RWPE2 (cell line): ENCODE measurements around the gene BUD13.

Source experiments
- ATAC-seq: fragments of 200-7000 bp; cut with Tn5 transposase; 3 replicates; pipeline ENCODE4 v1.9.1; 2021; ENCODE audit warnings: low read depth
- DNase-seq: peaks from one replicate; pipeline ENCODE4 v3.0.0-alpha.2; 2020; ENCODE audit warnings: low spot score
- H3K27ac ChIP-seq: fragments of 450-650 bp; 2 replicates; pipeline ENCODE4 v1.5.1; 2017; ENCODE audit warnings: mild to moderate bottlenecking; ENCODE audit not compliant: poor library complexity, severe bottlenecking
- H3K27me3 ChIP-seq: fragments of 250-450 bp; sonication (Bioruptor Pico); 2 replicates; pipeline ENCODE4 v1.5.1; 2021; ENCODE audit warnings: mild to moderate bottlenecking, moderate library complexity; ENCODE audit not compliant: insufficient read depth, poor library complexity, severe bottlenecking
- H3K36me3 ChIP-seq: fragments of 250-450 bp; sonication (Bioruptor Pico); 2 replicates; pipeline ENCODE4 v1.5.1; 2020; ENCODE audit warnings: low read depth, mild to moderate bottlenecking, moderate library complexity
- H3K4me1 ChIP-seq: fragments of 250-450 bp; sonication (Bioruptor Pico); 2 replicates; pipeline ENCODE4 v1.5.1; 2021; ENCODE audit warnings: mild to moderate bottlenecking, moderate library complexity; ENCODE audit not compliant: insufficient read depth, poor library complexity, severe bottlenecking
- H3K4me3 ChIP-seq: fragments of 250-450 bp; sonication (Bioruptor Pico); 2 replicates; pipeline ENCODE4 v1.5.1; 2021; ENCODE audit warnings: mild to moderate bottlenecking, moderate library complexity; ENCODE audit not compliant: severe bottlenecking
- H3K9me3 ChIP-seq: fragments of 250-450 bp; sonication (Bioruptor Pico); 2 replicates; pipeline ENCODE4 v1.5.1; 2021; ENCODE audit warnings: mild to moderate bottlenecking, moderate library complexity; ENCODE audit not compliant: severe bottlenecking
- TF ChIP-seq, protein P1 (sequence below): fragments of 450-650 bp; IDR thresholded peaks from one replicate; pipeline ENCODE4 v1.5.1; 2017; ENCODE audit warnings: mild to moderate bottlenecking, moderate library complexity; ENCODE audit not compliant: poor library complexity, severe bottlenecking

The BUD13 gene

DNA sequence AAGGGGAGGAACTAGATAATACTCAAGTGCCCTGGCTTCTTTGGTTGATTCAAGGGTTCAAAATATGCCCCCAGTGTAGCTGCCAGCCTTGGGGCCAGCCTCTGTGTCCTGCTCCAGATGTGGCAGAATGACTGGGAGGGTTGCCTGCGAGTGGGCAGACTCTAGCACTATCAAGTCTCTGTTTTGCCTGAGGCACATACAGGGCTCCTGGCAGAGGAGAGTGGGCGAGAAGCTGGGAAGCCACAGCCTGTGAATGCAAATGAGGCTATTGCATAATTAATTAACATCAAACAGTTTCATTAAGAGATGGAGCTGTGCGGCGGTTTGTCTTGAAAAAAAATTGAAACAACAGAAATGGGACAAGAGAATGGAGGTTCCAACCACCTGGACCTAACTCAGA lies 50.8 kb downstream of the BUD13 start:
- ATAC-seq (no peak), DNase-seq (no peak)
- TF ChIP-seq, protein P1, sequence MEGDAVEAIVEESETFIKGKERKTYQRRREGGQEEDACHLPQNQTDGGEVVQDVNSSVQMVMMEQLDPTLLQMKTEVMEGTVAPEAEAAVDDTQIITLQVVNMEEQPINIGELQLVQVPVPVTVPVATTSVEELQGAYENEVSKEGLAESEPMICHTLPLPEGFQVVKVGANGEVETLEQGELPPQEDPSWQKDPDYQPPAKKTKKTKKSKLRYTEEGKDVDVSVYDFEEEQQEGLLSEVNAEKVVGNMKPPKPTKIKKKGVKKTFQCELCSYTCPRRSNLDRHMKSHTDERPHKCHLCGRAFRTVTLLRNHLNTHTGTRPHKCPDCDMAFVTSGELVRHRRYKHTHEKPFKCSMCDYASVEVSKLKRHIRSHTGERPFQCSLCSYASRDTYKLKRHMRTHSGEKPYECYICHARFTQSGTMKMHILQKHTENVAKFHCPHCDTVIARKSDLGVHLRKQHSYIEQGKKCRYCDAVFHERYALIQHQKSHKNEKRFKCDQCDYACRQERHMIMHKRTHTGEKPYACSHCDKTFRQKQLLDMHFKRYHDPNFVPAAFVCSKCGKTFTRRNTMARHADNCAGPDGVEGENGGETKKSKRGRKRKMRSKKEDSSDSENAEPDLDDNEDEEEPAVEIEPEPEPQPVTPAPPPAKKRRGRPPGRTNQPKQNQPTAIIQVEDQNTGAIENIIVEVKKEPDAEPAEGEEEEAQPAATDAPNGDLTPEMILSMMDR: no peak
- no peaks in the 10 kb centered on the region for H3K36me3 ChIP-seq
- H3K27ac ChIP-seq: no peak overlapping the region
- H3K9me3 ChIP-seq: no peaks in the 10 kb centered on the region
- H3K27me3 ChIP-seq: no peaks in the 10 kb centered on the region
- no peaks in the 10 kb centered on the region for H3K4me1 ChIP-seq
- no peak overlapping the region for H3K4me3 ChIP-seq

DNA sequence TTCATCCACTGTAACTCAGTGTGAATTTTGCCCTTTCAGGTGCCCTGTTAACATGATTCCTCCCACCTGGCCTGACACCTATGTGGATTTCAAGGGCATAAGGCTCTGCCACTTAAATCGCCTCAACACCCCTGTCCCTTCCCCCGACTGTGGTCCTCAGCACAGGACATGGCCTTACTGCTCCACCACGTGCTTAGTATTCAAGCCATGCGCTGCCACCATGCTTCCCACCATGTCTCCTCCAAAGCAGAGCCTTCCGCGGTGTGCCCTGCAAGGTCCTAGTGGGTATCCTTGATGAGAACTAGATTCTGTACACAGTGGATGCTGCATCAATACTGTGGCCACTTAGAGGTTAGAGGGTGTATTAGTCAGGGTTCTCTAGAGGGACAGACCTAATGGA lies 51.9 kb downstream of the BUD13 start:
- no peak overlapping the region for H3K27ac ChIP-seq
- H3K4me3 ChIP-seq: no peak overlapping the region
- H3K4me1 ChIP-seq: no peaks in the 10 kb centered on the region
- DNase-seq: no peak
- no peaks in the 10 kb centered on the region for H3K27me3 ChIP-seq
- no peaks in the 10 kb centered on the region for H3K36me3 ChIP-seq
- no peak for ATAC-seq
- TF ChIP-seq, protein P1: no peak
- H3K9me3 ChIP-seq: no peaks in the 10 kb centered on the region

DNA sequence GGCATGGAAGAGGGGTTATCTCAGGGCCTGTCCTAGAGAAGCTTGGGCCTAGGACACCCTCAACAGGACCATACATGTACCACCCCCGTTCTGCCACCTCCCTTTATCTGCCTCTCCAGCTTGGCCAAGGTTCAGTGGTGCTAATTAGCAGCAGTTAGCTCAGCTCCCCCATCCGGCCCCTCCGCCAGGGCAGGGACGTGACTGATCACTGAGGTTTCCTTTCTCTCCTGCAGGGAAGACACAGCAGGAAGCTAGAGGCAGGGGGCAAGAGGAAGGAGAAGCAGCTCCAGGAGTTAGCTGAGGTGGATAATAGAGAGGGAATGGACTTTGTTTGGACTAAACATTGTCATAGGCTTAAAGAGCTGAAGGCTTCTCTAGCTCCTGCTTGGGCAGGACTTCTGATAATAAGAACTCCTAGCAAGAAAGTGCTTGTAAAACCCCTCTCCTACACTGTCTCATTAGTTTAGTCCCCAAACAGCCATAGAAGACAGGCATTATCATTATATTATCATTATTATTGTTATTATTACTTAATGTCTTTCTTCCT lies 53.8 kb downstream of the BUD13 start:
- ATAC-seq: no peak
- DNase-seq: no peak
- H3K9me3 ChIP-seq: no peaks in the 10 kb centered on the region
- H3K27ac ChIP-seq: no peak overlapping the region
- no peaks in the 10 kb centered on the region for H3K27me3 ChIP-seq
- no peaks in the 10 kb centered on the region for H3K4me1 ChIP-seq
- no peak overlapping the region for H3K4me3 ChIP-seq
- no peaks in the 10 kb centered on the region for H3K36me3 ChIP-seq
- TF ChIP-seq, protein P1: no peak

DNA sequence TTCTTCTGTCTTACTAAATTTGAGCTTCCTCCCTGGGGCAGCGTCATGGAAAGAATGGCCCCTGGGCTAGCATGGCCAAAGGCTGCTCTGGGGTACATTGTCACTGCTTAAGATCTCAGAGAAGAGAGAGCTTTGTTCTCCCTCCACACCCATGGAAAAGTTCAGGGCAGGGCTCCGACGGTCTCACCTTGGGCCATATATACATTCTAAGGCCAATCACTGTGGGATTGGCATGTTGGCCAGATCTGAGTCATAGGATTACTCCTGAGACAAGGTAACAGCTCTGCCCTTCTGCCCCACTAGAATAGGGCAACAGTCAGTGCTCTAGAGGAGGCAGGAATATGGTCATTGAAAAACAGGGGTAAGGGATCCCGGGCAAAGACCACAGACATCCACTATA lies 56.2 kb downstream of the BUD13 start:
- H3K4me3 ChIP-seq: no peak overlapping the region
- ATAC-seq (no peak), DNase-seq (no peak)
- no peaks in the 10 kb centered on the region for H3K27me3 ChIP-seq
- TF ChIP-seq, protein P1: no peak
- H3K9me3 ChIP-seq: no peaks in the 10 kb centered on the region
- no peak overlapping the region for H3K27ac ChIP-seq
- H3K4me1 ChIP-seq: no peaks in the 10 kb centered on the region
- H3K36me3 ChIP-seq: no peaks in the 10 kb centered on the region

DNA sequence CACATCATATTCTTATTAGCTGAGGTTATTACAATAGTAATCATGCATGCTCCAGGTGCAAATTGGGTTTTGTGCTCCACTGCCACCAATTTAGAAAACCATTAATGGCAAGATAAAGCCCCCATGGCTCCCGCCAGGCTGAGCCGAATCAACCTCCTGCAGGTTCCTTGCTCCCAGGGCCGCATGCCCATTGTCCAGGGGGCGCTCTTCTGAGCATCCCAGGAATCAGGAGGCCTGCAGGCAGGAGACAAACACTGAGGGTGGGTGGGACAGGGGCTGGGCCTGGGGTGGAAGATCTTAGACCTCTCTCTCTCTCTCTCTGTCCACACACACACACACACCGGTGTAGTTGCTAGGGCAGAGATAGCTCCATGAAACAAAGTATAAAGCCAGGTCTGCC lies 57.4 kb downstream of the BUD13 start:
- Histone ChIP-seq H3K4me3 (no peak overlapping the region), H3K4me1 (no peaks in the 10 kb centered on the region)
- no peak for ATAC-seq

More for the DNA sequence above, 57.4 kb downstream of the BUD13 start:
- no peaks in the 10 kb centered on the region for H3K36me3 ChIP-seq
- no peak overlapping the region for H3K27ac ChIP-seq
- H3K9me3 ChIP-seq: no peaks in the 10 kb centered on the region
- DNase-seq: no peak
- TF ChIP-seq, protein P1: no peak
- H3K27me3 ChIP-seq: no peaks in the 10 kb centered on the region
